Middle frontal gyrus (tissue), 1 donor: ENCODE data around the gene AP2M1.
"Not testable (repeated sequence)": the region's sequence is repeated elsewhere in the genome, so short reads cannot be mapped to it uniquely, and the experiment has no call there.

Experiments used
- DNase-seq: peaks from one replicate; pipeline ENCODE4 v3.0.0-alpha.2; 2015; ENCODE audit warnings: low spot score; ENCODE audit errors: extremely low spot score

AP2M1 gene

GRCh38 chr3:184174646-184175492 lies at the start of gene AP2M1:
Gene AP2M1 (plus strand): TSS chr3:184174855. CDS start chr3:184176994, 2,139 bp downstream.
- peak; percentile 96 for DNase-seq

GRCh38 chr3:184126006-184126405 lies 48.6 kb upstream of the AP2M1 start:
- DNase-seq: no peak

- no peak for DNase-seq
Observed at GRCh38 chr3:184129012-184129411, 45.6 kb upstream of the AP2M1 start.

DNA sequence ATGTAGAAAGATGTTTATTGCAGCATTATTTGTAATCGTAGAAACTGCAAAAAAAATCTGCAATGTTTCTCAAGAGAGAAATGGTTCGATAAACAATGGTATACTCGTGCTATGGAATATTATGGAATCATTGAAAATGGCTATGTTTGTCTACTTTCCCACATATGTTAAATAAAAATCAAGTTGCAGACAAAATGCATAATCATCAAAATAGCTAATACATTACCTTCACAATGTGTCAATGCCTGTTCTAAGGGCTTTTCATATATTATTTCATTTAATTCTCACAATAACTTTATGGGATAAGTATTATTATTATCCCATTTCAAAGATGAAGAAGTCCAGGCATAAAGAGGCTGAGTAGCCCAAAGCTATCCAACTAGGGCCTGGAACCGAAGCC lies 41.7 kb upstream of the AP2M1 start:
- DNase-seq: no peak

- DNase-seq: peak; percentile 81
Observed at GRCh38 chr3:184133840-184134745, 40.6 kb upstream of the AP2M1 start.

DNA sequence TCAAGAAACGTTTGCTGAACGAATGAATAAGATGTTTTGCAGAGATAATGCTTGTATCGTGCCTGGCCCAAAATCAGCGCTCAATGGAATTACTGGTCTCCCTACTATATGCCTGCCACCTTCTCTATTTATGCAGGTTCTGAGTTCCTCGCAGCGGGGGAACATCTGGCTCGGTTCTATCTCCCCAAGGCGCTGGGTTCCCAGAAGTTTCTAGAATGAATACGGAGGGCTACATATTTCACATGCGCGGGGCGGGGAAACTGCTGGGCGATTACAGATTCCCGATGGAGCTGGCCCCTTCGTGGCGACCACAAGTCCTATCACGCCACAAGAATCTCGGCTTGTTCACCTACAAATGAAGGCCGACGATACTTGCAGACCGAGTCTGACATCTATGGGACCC lies 39.9 kb upstream of the AP2M1 start:
- no peak for DNase-seq

GRCh38 chr3:184135149-184135910 lies 39.3 kb upstream of the AP2M1 start, which contains the start of gene EIF2B5:
Gene EIF2B5 (plus strand): TSS chr3:184135358. CDS start chr3:184135386, 28 bp downstream.
- DNase-seq: peak; percentile 87

DNA sequence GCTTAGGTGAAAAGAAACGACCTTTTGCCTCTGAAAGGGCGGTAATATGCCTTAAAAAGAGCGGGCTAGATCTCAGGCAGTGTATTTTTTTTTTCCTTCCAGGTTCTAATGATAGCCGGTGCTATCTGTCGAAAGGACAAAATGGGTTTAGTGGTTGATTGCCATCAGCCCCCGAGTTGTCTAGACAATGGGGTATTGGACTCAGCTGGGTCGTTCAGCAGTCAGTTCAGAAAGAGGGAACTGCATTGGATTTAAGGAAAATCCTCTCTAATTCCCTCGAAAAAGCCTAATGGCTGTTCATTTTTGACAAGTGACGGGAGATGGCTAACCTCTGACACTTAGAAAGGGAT lies 38.8 kb upstream of the AP2M1 start:
- DNase-seq: no peak

DNA sequence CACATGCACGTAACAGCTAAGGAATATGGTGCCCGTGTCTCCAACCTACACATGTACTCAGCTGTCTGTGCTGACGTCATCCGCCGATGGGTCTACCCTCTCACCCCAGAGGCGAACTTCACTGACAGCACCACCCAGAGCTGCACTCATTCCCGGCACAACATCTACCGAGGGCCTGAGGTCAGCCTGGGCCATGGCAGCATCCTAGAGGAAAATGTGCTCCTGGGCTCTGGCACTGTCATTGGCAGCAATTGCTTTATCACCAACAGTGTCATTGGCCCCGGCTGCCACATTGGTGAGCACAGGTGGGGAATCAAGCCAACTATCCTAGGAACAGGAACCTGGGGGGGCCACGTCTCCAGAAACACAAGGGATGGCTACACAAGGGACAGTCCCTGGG lies 34.2 kb upstream of the AP2M1 start:
- no peak for DNase-seq

DNA sequence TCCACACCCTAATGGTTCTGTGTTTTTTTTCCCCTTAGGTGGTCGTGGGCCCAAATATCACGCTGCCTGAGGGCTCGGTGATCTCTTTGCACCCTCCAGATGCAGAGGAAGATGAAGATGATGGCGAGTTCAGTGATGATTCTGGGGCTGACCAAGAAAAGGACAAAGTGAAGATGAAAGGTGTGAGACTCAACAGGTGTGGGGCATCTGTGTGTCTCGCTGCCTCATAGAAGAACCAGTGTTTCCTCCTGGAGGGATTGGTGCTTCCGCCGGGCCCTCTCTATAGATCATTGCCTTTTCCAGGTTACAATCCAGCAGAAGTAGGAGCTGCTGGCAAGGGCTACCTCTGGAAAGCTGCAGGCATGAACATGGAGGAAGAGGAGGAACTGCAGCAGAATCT lies 32.5 kb upstream of the AP2M1 start:
- DNase-seq: no peak

DNA sequence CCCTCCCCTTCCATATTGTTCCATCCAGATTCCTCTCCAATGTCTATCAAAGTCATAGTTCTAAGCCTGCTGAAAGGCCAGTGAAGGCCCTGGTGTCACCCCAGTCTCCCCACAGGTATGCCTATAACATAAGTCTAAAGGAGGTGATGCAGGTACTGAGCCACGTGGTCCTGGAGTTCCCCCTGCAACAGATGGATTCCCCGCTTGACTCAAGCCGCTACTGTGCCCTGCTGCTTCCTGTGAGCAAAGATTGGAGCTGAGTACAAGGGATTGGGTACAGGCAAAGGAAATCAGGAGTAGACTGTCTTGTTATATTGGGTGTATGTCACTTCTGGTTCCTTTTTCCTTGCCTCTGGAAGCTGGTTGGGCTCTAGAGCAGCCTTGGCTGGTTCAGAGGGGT lies 31.3 kb upstream of the AP2M1 start:
- DNase-seq: no peak

- DNase-seq: no peak
Observed at GRCh38 chr3:184144505-184144904, 30.1 kb upstream of the AP2M1 start.

DNA sequence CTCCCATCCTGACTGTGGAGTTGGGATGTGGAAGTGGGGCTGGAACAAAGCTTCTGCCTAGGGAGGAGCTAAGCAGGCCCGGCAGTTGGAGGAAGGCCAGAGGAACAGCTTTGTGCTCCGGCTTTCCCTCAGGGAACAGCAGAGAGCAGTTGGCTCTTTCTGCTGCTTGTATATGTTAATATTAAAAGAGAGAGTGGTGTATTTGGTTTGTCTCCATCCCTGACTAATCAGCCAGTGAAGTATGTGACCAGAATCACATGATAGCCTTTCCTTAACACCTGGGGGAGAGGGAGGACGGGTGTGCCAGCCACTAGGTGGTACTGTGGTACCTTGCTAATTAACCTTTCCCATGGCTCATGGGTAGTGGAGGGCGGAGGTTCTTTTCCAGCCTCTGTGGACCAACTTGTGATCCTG lies 29.5 kb upstream of the AP2M1 start:
- DNase-seq: no peak

DNA sequence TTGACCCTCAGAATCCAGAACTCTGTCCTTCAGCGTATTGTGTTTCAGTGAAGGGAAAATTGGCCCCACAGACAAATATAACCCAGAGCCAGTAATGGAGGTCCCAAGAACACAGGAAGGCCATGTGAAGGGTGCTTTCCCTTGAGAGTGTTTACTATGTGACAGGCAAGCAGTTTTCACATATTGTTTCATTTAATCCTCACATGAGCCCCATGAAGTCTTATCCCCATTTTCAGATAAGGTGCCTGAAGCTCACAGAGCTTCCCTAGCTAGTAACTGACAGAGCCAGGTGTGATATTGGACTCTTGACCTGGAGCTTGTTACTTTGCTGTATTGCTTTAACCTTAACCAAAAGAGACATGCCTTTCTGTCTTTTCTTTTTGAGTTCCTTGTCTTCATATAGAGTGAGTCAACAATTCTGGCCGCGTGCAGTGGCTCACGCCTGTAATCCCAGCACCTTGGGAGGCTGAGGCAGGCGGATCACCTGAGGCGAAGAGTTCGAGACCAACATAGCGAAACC lies 28.8 kb upstream of the AP2M1 start:
- no peak for DNase-seq

DNA sequence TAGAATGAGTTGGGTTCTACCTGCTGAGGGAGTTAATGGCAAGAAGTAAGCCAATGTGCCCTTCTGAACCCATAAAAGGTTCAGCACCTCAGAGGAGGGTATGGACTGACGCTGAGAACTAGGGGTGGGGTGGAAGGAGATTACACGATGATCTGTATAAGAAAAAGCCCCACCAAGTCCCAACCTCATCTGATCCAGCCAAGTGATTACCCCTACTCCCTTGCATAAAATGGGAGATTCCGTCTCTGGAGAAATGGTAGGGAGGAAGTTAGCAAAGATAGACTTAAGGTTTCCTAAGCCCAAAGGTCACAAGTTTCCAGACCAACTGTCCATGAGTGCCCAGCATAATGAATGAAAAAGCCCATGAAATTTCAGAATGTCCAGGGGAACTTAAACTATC lies 26.6 kb upstream of the AP2M1 start:
- no peak for DNase-seq

DNA sequence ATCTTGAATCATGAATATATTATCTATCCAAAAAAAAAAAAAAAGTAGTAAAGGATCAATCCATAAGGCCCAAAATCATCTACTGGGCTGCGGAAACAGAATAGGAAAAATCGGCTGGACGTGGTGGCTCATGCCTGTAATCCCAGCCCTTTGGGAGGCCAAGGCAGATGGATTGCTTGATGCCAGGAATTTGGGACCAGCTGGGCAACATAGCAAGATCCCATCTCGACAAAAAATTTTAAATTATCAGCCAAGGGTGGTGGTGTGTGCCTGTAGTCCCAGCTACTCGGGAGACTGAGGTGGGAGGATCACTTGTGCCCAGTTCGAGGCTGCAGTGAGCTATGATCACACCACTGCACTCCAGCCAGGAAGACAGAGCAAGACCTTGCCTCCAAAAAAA lies 25.5 kb upstream of the AP2M1 start:
- DNase-seq: no peak

- DNase-seq: not testable (repeated sequence)
Observed at GRCh38 chr3:184149770-184150169, 24.9 kb upstream of the AP2M1 start.

DNA sequence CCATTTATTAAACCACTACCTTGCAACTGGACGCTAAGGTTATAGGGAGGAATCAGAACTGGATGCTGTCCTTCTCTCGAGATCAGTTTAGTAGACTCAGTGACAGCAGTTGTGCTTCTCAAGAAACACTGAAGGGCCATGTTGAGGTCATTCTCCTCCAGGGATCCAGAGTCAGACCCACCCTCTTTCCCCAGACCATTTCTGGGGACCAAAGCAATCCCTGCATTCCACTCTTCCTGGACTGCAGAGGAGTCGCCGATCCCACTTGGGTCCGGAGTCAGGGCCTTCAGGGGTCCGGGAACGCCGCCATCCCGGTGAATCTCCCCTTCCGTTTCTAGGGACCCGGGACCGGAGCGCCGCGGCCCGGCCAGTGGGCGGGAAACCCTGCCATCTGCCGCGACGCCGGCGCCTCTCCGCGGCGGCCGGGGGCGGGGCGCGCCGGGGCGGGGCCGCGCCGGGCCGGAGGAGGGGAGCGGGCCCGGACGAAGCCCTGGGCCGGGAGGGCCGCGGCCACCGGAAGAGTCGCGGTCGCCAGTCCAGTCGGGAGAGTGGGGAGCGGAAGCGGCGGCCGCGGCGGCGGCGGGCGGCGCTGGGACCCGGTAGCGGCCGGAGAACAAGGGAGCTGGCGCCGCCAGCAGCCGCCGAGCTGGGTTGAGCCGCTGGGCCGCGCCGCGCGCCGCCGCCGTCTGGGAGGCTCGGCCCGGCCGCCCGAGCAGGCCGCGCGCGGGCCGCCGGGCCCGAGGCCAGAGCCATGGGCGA lies 19.6 kb upstream of the AP2M1 start, which contains the start of gene DVL3:
DVL3 (plus strand) TSS at position 493 of the 759 bp plus-strand sequence; CDS start at position 752, 259 bp downstream.
- no peak for DNase-seq

- DNase-seq: no peak
Observed at GRCh38 chr3:184155644-184156521, 18.8 kb upstream of the AP2M1 start.
